Fibroblast of skin of scalp (primary cell): ENCODE data around the gene CDK5RAP2.
A peak's percentile ranks its signal among the peaks of the same experiment; 100 is the strongest.
"Not testable (repeated sequence)": the region's sequence is repeated elsewhere in the genome, so short reads cannot be mapped to it uniquely, and the experiment has no call there.

Experiments
- DNase-seq: peaks from one replicate; pipeline ENCODE4 v3.0.0-alpha.2; 2013

Gene CDK5RAP2

DNA sequence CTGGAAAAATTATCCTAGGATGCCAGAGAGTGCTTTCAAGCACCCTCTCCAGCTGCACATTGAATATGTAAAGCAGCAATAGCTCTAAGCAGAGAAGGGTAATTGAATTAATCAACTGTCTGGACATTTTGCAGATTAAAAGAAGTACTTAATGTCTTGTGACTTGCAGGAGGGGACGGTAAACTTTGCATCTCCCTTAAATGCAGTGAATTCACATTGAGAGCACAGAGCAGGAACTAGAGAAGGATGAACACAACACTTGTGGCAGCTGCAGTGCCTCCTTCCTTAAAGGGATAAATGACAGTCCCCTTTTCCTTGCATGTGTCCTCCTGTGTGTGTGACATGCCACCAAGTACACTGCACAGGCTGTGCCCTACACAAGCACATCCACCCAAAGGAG is 7.4 kb upstream of the CDK5RAP2 start:
- no peak for DNase-seq

- DNase-seq = peak; percentile 74
These were observed 4.0 kb upstream of the CDK5RAP2 start for GRCh38 chr9:120583958-120584369.

GRCh38 chr9:120579139-120580050 is 572 bp downstream of the CDK5RAP2 start:
- DNase-seq = no peak

DNA sequence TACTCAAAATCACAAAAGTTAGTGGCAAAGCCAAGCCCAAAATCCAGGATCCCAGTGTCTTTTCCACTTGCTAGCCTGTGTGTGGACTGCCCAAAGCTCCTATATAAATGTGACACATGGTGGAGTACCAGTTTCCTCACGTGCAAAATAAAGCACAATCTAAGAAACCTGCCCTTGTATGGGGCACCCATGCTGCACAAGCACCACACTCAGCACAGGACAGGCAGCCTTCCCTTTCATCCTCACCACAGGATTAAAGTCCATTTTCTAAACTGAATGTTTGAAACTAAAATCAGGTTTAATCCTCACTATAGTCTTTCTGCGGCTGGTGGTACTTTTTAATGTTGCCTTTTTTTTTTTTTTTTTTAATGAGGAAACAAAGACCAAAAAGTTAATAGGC is 5.5 kb downstream of the CDK5RAP2 start:
- no peak for DNase-seq

GRCh38 chr9:120572472-120572871 is 7.5 kb downstream of the CDK5RAP2 start:
- DNase-seq = no peak

GRCh38 chr9:120571443-120572257 is 8.3 kb downstream of the CDK5RAP2 start:
- DNase-seq = no peak

DNA sequence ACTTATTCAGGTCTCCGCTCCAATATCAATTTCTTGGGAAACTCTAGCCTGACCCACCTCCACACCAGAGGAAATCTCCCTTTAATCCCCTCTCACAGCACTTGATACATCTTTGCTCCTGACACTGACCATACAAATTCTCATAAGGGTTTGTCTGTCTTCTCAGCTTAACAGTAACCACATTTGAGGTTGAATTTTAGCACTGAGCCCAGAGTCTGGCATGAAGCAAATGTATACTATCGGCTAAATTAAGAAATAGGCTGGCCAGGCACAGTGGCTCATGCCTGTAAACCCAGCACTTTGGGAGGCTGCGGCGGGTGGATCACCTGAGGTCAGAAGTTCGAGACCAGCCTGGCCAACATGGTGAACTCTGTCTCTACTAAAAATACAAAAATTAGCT is 9.7 kb downstream of the CDK5RAP2 start:
- DNase-seq = no peak

DNA sequence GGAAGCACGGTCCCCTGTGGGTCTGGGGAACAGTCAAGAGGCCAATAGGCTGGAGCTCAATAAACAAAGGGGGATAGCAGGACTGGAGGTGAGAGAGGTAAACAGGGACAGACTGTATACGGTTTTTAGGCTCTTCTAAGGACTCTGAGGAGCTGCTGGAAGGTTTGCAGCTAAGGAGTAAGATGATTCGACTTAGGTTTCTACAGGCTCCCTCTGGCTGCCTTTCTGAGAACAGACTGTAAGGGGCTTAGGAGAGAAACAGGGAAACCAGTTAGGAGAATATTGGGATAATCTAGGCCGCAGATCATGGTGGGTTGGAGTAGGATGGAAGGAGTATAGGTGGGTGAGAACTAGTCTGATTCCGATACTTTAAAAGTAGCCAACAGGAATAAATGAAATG is 10.4 kb downstream of the CDK5RAP2 start:
- no peak for DNase-seq

DNA sequence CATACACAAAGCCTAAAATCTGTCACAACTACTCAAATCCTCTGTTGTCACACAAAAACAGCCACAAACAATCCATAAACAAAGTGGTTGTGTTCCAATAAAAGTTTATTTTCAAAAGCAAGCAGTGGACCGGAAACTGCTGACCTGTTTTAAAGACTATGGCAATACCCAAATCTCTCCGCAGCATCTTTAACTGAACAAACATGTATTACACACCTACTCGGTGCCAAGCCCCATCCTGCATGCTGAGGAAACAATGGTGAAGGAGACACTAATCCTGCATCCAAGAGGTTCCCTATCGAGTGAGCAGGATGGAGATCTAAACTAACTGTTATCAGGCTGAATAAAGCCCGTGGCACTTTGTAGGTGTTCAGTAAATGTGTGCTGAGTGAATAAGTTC is 11.2 kb downstream of the CDK5RAP2 start:
- DNase-seq = no peak

DNA sequence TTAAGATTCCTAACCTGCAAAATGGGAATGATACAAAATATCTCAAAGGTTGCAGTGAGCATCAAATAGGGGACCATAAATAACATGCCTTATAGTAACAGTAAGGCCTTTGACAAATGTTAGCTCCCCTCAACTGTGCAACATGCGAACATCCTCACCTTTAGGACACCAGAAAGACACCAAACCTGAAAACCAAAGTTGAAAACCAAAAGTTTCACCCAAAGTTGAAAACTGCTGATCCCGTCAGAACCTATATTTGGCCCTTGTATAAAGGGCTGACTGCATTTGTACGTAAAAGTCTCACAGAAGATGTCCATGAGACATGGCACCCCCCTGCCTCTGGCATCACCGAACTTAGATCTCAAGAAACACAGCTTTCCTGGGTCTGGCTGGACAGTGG is 12.1 kb downstream of the CDK5RAP2 start:
- DNase-seq = no peak

- DNase-seq = no peak
These were observed 12.9 kb downstream of the CDK5RAP2 start for GRCh38 chr9:120567081-120567480.

DNA sequence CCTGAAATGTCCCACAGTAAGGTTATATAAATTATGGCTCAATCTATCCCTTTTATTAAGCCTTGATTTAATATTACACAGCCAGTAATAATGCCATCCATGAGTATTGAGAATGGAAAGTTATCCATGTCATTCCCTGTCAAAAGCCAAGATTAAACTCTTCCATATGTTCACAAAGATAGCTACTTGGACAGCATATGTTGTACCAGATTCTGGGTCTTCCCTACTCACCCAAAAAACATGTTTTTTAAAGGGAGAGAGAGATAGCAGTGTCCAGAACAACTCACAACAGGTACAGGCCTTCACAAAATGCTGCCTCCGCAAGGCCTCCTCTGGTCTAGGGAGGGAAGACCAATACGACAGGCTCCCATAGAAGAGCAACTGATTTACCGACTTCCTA is 15.4 kb downstream of the CDK5RAP2 start:
- DNase-seq = no peak

- no peak for DNase-seq
These were observed 17.0 kb downstream of the CDK5RAP2 start for GRCh38 chr9:120562861-120563443.

- DNase-seq = no peak
These were observed 18.3 kb downstream of the CDK5RAP2 start for GRCh38 chr9:120561709-120562108.

DNA sequence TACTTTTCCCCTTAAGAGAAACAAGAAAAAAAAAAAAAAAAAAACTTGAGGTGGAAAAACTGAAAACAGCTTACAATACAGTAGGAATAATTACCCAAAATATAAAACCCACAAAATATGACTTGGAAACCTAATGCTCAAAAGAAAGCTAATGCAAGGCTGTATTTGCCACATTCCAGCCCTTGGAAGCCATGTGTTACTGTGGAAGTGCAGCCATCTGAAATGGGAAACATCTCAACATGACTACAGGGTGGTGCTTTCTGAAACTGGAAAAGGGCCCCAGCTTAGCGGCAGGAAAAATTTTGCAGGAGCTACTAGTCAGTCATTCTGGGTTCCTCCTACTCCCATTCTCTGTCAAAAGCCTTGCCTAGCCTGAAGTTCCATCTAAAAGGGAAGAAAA is 20.4 kb downstream of the CDK5RAP2 start:
- no peak for DNase-seq

GRCh38 chr9:120558454-120558853 is 21.5 kb downstream of the CDK5RAP2 start:
- no peak for DNase-seq

DNA sequence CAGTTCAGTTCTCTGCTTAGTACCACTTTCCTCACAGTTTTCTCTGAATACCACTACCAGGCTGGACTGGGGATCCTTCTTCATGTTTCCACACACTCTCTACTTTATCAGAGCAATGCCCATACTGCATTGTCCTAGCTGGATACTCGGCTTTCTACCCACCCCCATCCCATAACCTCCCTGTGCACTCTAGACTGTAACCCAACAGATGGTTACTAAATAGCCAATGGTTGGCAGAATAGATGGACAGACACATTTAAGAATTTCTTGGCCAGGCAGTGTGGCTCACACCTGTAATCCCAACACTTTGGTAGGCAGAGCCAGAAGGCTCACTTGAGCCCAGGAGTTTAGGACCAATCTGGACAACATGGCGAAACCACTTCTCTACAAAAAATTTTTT is 22.8 kb downstream of the CDK5RAP2 start:
- no peak for DNase-seq

DNA sequence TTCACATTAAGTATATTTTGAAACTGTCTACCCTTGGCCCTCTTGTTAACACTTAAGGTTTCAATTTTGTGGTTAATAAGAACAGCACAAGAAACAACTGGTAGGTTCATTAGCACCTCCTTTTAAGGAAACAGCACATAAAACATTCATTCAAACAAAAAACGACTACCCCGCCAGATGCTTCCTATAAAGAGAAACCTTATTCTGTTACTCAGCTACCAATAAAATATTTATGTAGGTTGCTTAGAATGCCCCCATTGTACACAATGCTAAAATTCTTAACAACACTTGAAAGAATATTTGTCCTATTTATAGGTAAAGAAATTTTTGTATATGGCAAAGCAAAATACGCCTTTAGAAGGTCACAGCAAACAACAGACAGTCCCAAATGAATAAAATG is 23.2 kb downstream of the CDK5RAP2 start:
- no peak for DNase-seq

DNA sequence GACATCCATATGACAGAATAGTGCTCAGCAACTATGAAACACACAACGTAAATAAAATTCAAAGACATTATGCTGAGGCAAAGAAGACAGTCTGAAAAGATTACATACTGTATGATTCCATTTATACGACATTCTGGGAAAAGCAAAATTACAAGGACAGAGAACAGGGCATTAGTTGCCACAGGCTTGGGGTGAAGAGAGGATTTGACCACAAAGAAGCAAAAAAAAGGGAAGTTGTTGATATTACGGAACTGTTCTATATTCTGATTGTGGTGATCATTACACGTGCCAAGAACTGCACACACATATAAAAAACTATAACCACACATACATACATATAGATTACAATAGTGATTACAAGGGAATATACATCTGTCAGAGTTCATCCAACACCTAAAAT is 24.1 kb downstream of the CDK5RAP2 start:
- no peak for DNase-seq

- DNase-seq = not testable (repeated sequence)
These were observed 27.7 kb downstream of the CDK5RAP2 start for GRCh38 chr9:120552210-120552704.

DNA sequence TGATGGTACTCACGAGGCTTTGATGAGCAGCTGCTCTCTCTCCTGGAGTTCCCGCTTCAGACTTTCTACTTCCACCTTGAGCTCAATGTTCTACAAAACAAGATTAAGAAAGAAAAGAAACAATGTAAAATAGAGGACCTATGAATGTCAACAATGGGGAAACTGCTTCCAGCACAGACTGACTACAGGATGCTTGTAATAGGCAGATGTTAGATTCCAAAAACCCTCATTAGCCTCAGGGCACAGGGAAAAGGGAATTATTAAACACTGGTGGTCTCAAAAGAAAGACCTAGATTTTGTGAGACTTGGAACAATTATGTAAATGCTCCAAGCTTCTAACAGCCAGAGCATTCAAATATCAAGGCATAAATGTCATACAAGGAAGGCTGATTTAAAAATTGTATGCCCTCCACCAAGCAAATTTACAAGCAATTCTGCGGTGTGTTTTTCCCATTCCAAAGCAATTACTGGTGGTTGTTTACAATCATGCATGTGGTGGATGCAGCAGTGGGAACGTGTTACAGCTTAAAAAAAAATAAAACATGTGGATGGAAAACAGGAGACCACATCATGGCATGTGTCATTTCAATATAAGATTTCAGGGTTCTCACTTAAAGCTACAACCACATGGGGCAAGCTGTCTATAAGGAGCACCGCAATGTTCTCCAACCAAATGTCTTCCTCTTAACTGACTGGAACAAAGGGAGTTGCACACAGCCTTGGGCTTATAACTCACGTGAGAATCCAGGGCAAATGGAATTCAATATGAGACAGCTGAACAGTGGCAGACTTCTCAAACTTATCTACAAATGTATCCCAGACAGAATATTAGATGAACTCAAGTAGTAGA is 34.0 kb downstream of the CDK5RAP2 start:
- no peak for DNase-seq

DNA sequence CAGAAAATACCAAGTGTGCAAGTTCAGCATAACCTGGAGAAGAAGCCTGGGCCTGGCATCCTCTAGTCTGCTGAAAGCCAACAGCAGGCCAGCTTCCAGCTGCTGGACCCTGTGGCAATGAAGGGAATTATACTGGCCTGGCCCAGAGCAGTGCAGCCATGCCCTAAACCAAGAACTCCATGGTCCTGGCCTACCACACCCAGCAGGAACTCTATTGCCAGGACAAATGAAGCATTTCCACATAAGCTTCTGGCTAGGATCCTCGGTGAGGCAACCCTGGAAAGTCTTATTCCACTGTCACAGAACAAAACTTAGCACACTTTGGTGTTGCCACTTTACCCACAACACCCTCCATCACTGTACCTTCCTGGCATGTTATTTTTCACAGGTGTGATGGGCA is 35.5 kb downstream of the CDK5RAP2 start:
- DNase-seq = no peak
